IMR-90 (cell line): ENCODE measurements around the gene PDGFRA. TPM values are rescaled to one million over a fixed set of nuclear protein-coding genes. Genes with fewer than 3 reads are reported as not detected.

Source experiments
- ATAC-seq: fragments of 200-7000 bp; cut with Tn5 transposase; 2 replicates; pipeline ENCODE4 v1.9.1; 2020; ENCODE audit warnings: low read depth, mild to moderate bottlenecking, moderate library complexity
- BruUV-seq: library from RNA; stranded (reverse); fragments of 400-500 nt; replicated peaks from 2 replicates; lab custom pipeline; 2021; lab: Mats Ljungman, UMichigan
- CTCF ChIA-PET: fragments of 300-600 bp; formaldehyde crosslinking; extraction: SDS; loops from one replicate; lab custom pipeline; 2021; ENCODE audit warnings: antibody characterized with exemption; lab: Yijun Ruan, JAX
- POLR2A ChIA-PET: fragments of 300-600 bp; sonication (Branson Sonifier 250); formaldehyde crosslinking; loops from one replicate; lab custom pipeline; 2022; ENCODE audit warnings: antibody characterized with exemption; ENCODE audit not compliant: unreplicated experiment; lab: Charles Lee
- DNase-seq: peaks from one replicate; pipeline ENCODE4 v3.0.0; 2013
- H2AFZ ChIP-seq: replicated peaks from 2 replicates; pipeline ENCODE3; 2013; ENCODE audit warnings: low read length, mild to moderate bottlenecking; ENCODE audit not compliant: poor library complexity
- H2AK5ac ChIP-seq: 2 replicates; pipeline ENCODE4 v1.6.1; 2013; ENCODE audit warnings: low read depth, low read length, inconsistent platforms
- H2AK9ac ChIP-seq: replicated peaks from 2 replicates; pipeline ENCODE3; 2013; ENCODE audit warnings: mild to moderate bottlenecking, low read depth, low read length, moderate library complexity; ENCODE audit not compliant: poor library complexity
- H2BK120ac ChIP-seq: 2 replicates; pipeline ENCODE4 v1.6.1; 2013; ENCODE audit warnings: low read depth, low read length, inconsistent platforms
- H2BK15ac ChIP-seq: 3 replicates; pipeline ENCODE4 v1.6.1; 2013; ENCODE audit warnings: low read depth, low read length, inconsistent platforms
- H2BK20ac ChIP-seq: 2 replicates; pipeline ENCODE4 v1.6.1; 2013; ENCODE audit warnings: low read depth, mild to moderate bottlenecking, inconsistent platforms, low read length, moderate library complexity
- H2BK5ac ChIP-seq: 2 replicates; pipeline ENCODE4 v1.6.1; 2013; ENCODE audit warnings: mild to moderate bottlenecking, low read depth, low read length, inconsistent platforms; ENCODE audit not compliant: poor library complexity, severe bottlenecking
- H3K14ac ChIP-seq: replicated peaks from 2 replicates; pipeline ENCODE4 v1.6.1; 2013; ENCODE audit warnings: low read depth, low read length, inconsistent platforms
- H3K18ac ChIP-seq: 2 replicates; pipeline ENCODE4 v1.6.1; 2013; ENCODE audit warnings: low read depth, low read length, control low read depth
- H3K23ac ChIP-seq: 2 replicates; pipeline ENCODE4 v1.6.1; 2013; ENCODE audit warnings: low read depth, low read length, inconsistent platforms
- H3K27ac ChIP-seq: 2 replicates; pipeline ENCODE4 v1.5.1; 2013; ENCODE audit warnings: mild to moderate bottlenecking, control low read depth, low read length; ENCODE audit not compliant: insufficient read depth
- H3K27me3 ChIP-seq: 2 replicates; pipeline ENCODE4 v1.6.1; 2013; ENCODE audit warnings: low read length; ENCODE audit not compliant: control insufficient read depth, insufficient read depth
- H3K36me3 ChIP-seq: 2 replicates; pipeline ENCODE4 v1.6.1; 2013; ENCODE audit warnings: low read length, mixed read lengths; ENCODE audit not compliant: control insufficient read depth, insufficient read depth
- H3K4ac ChIP-seq: 2 replicates; pipeline ENCODE4 v1.6.1; 2013; ENCODE audit warnings: low read depth, low read length, inconsistent platforms
- H3K4me1 ChIP-seq: 2 replicates; pipeline ENCODE4 v1.6.1; 2013; ENCODE audit warnings: low read length, mixed read lengths; ENCODE audit not compliant: control insufficient read depth, insufficient read depth
- H3K4me2 ChIP-seq: 2 replicates; pipeline ENCODE4 v1.6.1; 2013; ENCODE audit warnings: low read depth, mild to moderate bottlenecking, control low read depth, low read length, moderate library complexity
- H3K4me3 ChIP-seq: 2 replicates; pipeline ENCODE4 v1.5.1; 2013; ENCODE audit warnings: low read depth, mild to moderate bottlenecking, control low read depth, low read length, moderate library complexity; ENCODE audit not compliant: insufficient read depth
- H3K56ac ChIP-seq: 2 replicates; pipeline ENCODE4 v1.6.1; 2013; ENCODE audit warnings: low read length, inconsistent platforms; ENCODE audit not compliant: insufficient read depth; ENCODE audit errors: extremely low read depth
- H3K79me1 ChIP-seq, 2 experiments: 2 replicates each; pipeline ENCODE4 v1.6.1; 2013; ENCODE audit warnings: low read length in 2 of 2, inconsistent platforms in 1 of 2, low read depth in 1 of 2
- H3K9ac ChIP-seq: 2 replicates; pipeline ENCODE4 v1.6.1; 2013; ENCODE audit warnings: low read depth, low read length, control low read depth
- H3K9me1 ChIP-seq: 2 replicates; pipeline ENCODE4 v1.6.1; 2013; ENCODE audit warnings: low read length, inconsistent platforms; ENCODE audit not compliant: insufficient read depth
- H3K9me3 ChIP-seq: 2 replicates; pipeline ENCODE4 v1.6.1; 2013; ENCODE audit warnings: low read length; ENCODE audit not compliant: control insufficient read depth, insufficient read depth
- H4K20me1 ChIP-seq: 2 replicates; pipeline ENCODE4 v1.6.1; 2013; ENCODE audit warnings: low read length, inconsistent platforms; ENCODE audit not compliant: insufficient read depth
- H4K5ac ChIP-seq: 2 replicates; pipeline ENCODE4 v1.6.1; 2013; ENCODE audit warnings: mild to moderate bottlenecking, low read depth, low read length, control low read depth
- H4K8ac ChIP-seq, 2 experiments: 2 replicates each; pipeline ENCODE4 v1.6.1; 2013; ENCODE audit warnings: low read depth in 2 of 2, low read length in 2 of 2, control low read depth in 1 of 2, inconsistent platforms in 1 of 2
- H4K91ac ChIP-seq: 2 replicates; pipeline ENCODE4 v1.6.1; 2013; ENCODE audit warnings: low read depth, low read length, inconsistent platforms; ENCODE audit not compliant: insufficient read depth
- BHLHE40 ChIP-seq: fragments of 150-350 bp; IDR thresholded peaks from 2 replicates; pipeline ENCODE4 v1.6.1; 2016; ENCODE audit warnings: mild to moderate bottlenecking, low read depth, low read length
- CHD1 ChIP-seq: IDR thresholded peaks from 2 replicates; pipeline ENCODE4 v1.6.1; 2012; ENCODE audit warnings: low read depth, low read length, improper control_type of control experiment
- CTCF ChIP-seq: conservative IDR thresholded peaks from 2 replicates; pipeline ENCODE4 v1.5.1; 2012; ENCODE audit warnings: mild to moderate bottlenecking, low read depth, low read length, improper control_type of control experiment
- ELK1 ChIP-seq: fragments of 150-350 bp; IDR thresholded peaks from 2 replicates; pipeline ENCODE4 v1.6.1; 2016; ENCODE audit warnings: low read depth, mild to moderate bottlenecking, low read length, moderate library complexity, borderline replicate concordance
- FOS ChIP-seq: fragments of 150-350 bp; IDR thresholded peaks from 2 replicates; pipeline ENCODE4 v1.6.1; 2016; ENCODE audit warnings: low read depth, low read length
- MAFK ChIP-seq: IDR thresholded peaks from 2 replicates; pipeline ENCODE4 v1.6.1; 2012; ENCODE audit warnings: low read depth, low read length, improper control_type of control experiment
- MAZ ChIP-seq: IDR thresholded peaks from 2 replicates; pipeline ENCODE4 v1.6.1; 2012; ENCODE audit warnings: low read depth, mild to moderate bottlenecking, low read length, improper control_type of control experiment, moderate library complexity, borderline replicate concordance
- NFE2L2 ChIP-seq: fragments of 150-350 bp; IDR thresholded peaks from 2 replicates; pipeline ENCODE4 v1.6.1; 2016; ENCODE audit warnings: low read depth, mild to moderate bottlenecking, low read length
- RAD21 ChIP-seq: IDR thresholded peaks from 2 replicates; pipeline ENCODE4 v1.6.1; 2012; ENCODE audit warnings: low read length, improper control_type of control experiment
- RCOR1 ChIP-seq: IDR thresholded peaks from 2 replicates; pipeline ENCODE4 v1.6.1; 2012; ENCODE audit warnings: mild to moderate bottlenecking, low read length, improper control_type of control experiment; ENCODE audit not compliant: insufficient replicate concordance
- SMC3 ChIP-seq: fragments of 150-350 bp; IDR thresholded peaks from 2 replicates; pipeline ENCODE4 v1.6.1; 2016; ENCODE audit warnings: low read depth, mild to moderate bottlenecking, antibody characterized with exemption, low read length, moderate library complexity
- USF2 ChIP-seq: fragments of 150-350 bp; IDR thresholded peaks from 2 replicates; pipeline ENCODE4 v1.6.1; 2017; ENCODE audit warnings: mild to moderate bottlenecking, antibody characterized with exemption, low read length, low read depth
- WGBS, 2 experiments: methylation state at CpG; one replicate each; pipeline versions ENCODE4 v1.1.5 to v1.1.7; 2013; ENCODE audit warnings: missing lambda C conversion rate in 2 of 2; ENCODE audit not compliant: insufficient read length in 1 of 2; ENCODE audit errors: extremely low coverage in 2 of 2; 5-methylcytosine and 5-hydroxymethylcytosine counted together
- dilution Hi-C: fragments of 300-500 bp; cut with HindIII; formaldehyde crosslinking; loops from one replicate; pipeline ENCODE4 v1.14.3; 2018; ENCODE audit warnings: low sequenced_read_pairs; ENCODE audit not compliant: unreplicated experiment
- in situ Hi-C: fragments of 300-500 bp; cut with MboI; formaldehyde crosslinking; loops from 3 replicates; pipeline ENCODE4 v1.14.3; 2019; ENCODE audit warnings: low sequenced_read_pairs, inconsistent platforms, mixed read lengths
- intact Hi-C: fragments of 100-400 bp; cut with micrococcal nuclease; formaldehyde crosslinking; loops from 2 replicates; pipeline ENCODE4 v1.10.0; 2022
- polyA plus RNA-seq, 3 experiments: library from polyadenylated mRNA; depleted of rRNA; stranded (reverse); fragments of >200 nt; gene quantifications; 2 replicates each; pipeline ENCODE4 v1.2.3, GENCODE V29; 2012; ENCODE audit warnings: low replicate concordance in 1 of 3
- total RNA-seq: library from RNA; depleted of rRNA; stranded (reverse); fragments of >200 nt; gene quantifications from 2 replicates; pipeline ENCODE4 v1.2.3, GENCODE V29; 2012

Gene PDGFRA
- total and polyA plus RNA-seq, 2 of the 4 experiments (the other 2 are of a cell fraction), result 60.8 to 168 TPM

- BruUV-seq, result no TSS peak
- Histone ChIP-seq H3K23ac (no peak overlapping the region), H2BK5ac (no peak overlapping the region), H2BK120ac (no peak overlapping the region), H2AFZ (no peak overlapping the region), H2AK5ac (no peak overlapping the region), H4K91ac (no peak overlapping the region), H4K5ac (no peak overlapping the region), H2AK9ac (no peak overlapping the region), H2BK15ac (no peak overlapping the region), H3K56ac (no peak overlapping the region), H3K79me1 (peaks cover 31 to 87% of the 10 kb centered on the region in 2 experiments), H4K20me1 (peaks cover 94% of the 10 kb centered on the region), H3K27ac (no peak overlapping the region), H3K27me3 (no peaks in the 10 kb centered on the region), H3K14ac (no peak overlapping the region), H3K4me1 (peaks cover 18% of the 10 kb centered on the region), H3K4me2 (no peak overlapping the region), H3K36me3 (peaks cover 40% of the 10 kb centered on the region), H3K4me3 (no peak overlapping the region), H2BK20ac (no peak overlapping the region), H3K9me3 (no peaks in the 10 kb centered on the region), H3K9me1 (peaks cover 21% of the 10 kb centered on the region), H4K8ac (no peak overlapping the region), H3K4ac (no peak overlapping the region), H3K9ac (no peak overlapping the region), H3K18ac (no peak overlapping the region)
- POLR2A ChIA-PET, result no interaction called here
- in situ Hi-C loops, result no loop called here
- WGBS, 2 experiments, result 100% methylated on average over 4 of the region's 11 CpGs; no CpG with 5 or more reads in 1 of the 2 experiments
- dilution Hi-C loops, result no loop called here
- DNase-seq, result no peak
- ATAC-seq, result no peak
- CTCF ChIA-PET, result interaction anchor here (0.7 kb wide), 1 partner anchor 34 kb away, joined by 3 read pairs; no protein-coding TSS in a partner anchor
- intact Hi-C loops, result no loop called here
- TF ChIP-seq FOS (no peak), USF2 (no peak), MAFK (no peak), SMC3 (no peak), CHD1 (no peak), NFE2L2 (no peak), CTCF (no peak), MAZ (no peak), ELK1 (no peak), RAD21 (no peak), BHLHE40 (no peak), RCOR1 (no peak)
Observed at GRCh38 chr4:54256491-54257486, 27.7 kb downstream of the PDGFRA start.
